ENCODE data around the gene MSRB2.
"Not testable (repeated sequence)": the region's sequence is repeated elsewhere in the genome, so short reads cannot be mapped to it uniquely, and the experiment has no call there.

MSRB2 gene

DNA sequence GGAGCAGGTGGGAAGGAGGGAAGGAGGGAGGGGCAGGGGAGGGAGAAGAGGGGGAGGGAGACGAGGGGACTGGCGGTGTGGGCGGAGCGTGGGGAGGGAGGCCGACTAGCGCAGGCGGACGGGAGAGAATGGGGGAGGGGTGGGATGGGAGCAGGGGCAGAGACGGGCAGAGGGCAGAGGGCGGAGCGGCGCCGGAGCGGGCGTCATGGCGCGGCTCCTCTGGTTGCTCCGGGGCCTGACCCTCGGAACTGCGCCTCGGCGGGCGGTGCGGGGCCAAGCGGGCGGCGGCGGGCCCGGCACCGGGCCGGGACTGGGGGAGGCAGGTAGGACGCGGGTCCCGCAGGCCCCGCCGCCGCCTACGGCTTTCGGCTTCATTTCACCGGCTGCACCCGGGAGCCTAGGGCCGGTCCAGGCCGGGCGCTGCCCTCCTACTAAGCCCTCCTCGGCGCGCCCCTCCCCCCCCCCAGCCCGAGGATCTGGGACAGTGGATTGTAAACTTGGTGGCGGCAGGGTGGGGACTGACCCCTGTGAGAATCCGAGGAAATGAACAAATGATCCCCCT is at the start of gene MSRB2:
TSS of gene MSRB2 (plus strand) at position 176 of the 562 bp plus-strand sequence. CDS start at position 206, 30 bp downstream.
- peak; percentile 61 for DNase-seq (ENCODE audit: low read depth)

DNA sequence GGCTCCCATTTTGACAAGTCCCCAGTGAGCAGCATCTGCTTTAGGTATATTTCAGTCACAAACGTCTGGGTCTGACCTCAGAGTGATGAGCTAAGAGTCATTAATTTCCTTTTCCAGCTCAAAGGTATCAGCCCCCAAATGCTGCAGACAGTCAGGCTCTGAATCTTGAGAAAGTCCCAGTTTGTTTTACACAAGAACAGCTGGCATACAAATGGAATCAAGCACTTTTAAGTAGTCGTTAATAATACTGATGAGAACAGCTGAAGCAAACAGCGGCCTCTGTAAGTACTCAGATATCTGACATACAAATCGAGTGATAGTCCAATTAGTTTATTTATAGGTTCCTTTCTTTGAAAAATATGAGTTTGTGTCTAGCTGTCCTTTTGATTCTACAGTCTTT is 49.4 kb upstream of the MSRB2 start:
- no peak for DNase-seq (ENCODE audit: low read depth)

DNA sequence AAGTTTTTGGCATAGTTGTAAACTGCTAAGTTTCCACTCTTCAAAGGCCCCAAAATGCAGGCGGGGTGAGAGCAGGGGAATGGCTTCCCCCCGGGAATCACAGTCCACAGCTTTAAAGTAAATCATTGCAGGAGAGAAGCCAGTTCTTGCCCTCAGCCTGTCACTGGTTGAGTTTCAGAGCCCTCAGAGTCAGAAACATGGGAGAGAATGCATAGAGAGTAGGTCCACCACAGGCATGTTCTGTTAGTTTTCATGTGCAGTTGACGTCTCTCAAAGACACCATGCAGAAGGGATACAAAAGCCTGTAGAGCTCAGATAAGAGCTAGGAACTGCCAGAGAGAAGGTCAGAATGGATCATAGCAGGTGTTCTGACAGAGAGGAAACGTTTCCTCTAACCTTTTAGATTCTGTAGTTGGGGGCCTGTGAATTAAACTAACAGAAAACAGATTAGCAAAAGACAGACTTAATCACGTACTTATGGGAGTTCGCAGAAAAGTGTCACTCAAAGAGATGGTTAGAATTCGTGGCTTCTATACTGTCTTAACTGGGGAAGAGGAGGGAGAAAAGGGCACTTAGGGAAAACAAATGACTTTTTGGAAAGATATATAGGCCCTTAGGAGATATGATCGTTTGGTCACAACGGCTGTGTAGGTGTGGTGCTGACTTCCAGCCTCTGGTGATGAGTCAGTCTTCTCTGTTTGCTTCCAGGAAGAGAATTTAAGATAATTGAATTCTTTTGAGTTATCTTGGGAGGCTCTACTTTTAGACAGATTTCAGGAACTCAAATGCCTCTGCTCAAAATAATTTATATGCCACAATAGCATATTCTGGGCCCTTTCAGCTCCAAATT is 48.0 kb upstream of the MSRB2 start:
- DNase-seq (ENCODE audit: low read depth) = no peak

DNA sequence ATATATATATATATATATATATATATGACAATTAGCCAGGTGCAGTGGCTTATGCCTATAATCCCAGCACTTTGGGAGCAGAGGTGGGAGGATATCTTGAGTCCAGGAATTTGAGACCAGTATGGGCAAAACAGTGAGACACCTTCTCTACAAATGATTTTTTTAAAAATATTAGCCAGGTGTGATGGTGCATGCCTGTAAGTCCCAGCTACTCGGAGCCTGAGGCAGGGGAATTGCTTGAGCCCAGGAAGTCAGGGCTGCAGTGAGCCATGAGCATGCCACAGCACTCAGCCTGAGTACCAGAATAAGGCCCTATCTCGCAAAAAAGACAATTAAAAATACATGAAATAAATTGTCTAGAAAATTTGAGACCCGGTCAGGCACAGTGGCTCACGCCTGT is 47.2 kb upstream of the MSRB2 start:
- DNase-seq (ENCODE audit: low read depth) = no peak

DNA sequence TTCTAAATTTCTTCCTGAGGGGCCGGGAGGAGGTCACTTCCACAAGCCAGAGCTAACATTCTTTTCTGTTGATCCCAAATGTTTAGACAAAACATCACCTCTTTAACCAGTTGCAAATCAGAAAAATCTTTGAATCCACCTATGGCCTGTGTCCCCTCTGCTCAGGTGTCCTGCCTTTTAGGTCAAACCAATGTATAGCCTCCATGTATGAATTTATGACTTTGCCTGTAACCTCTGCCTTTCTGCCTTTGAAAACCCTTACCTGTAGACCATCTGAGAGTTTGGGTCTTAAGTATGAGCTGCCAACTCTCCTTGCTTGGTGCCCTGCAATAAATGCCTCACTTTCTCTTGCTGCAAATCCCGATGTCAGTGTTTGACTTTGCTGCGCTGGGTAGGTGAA is 44.1 kb upstream of the MSRB2 start:
- DNase-seq (ENCODE audit: low read depth) = no peak

DNA sequence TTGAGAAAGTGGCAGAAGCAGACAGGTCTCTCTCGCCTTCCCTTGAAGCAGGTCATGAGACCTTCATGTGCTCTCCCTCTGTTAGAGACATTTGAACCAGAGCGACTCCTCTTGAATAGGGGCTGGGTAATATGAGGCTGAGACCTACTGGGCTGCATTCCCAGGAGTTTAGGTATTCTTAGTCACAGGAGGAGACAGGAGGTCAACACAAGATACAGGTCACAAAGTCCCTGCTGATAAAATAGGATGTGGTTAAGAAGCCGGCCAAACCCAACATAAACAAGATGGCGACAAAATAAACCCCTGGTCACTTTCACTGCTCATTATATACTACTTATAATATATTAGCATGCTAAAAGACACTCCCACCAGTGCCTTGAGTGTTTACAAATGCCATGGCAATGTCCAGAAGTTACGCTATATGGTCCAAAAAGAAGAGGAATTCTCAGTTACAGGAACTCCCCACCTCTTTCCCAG is 43.5 kb upstream of the MSRB2 start:
- no peak for DNase-seq (ENCODE audit: low read depth)

DNA sequence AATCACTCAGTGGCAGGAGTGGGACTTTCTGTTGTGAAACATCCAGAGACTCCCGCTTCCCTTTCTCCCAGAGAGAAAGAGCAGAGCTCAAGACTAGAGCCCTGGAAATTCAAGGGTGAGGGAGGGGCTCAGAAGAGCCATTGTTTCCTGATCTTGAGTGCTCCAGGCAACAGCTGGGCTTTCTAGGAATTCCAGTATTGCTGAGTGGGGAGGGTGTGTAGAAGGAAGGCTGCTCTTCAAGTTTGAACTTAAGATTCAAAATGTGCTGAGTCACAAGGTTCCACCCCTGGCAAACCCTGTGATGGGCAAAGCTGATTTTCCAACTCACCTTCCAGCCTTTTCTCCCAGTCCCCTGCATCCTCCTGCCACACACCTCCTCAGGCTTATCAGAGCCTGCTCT is 42.3 kb upstream of the MSRB2 start:
- DNase-seq (ENCODE audit: low read depth) = no peak

DNA sequence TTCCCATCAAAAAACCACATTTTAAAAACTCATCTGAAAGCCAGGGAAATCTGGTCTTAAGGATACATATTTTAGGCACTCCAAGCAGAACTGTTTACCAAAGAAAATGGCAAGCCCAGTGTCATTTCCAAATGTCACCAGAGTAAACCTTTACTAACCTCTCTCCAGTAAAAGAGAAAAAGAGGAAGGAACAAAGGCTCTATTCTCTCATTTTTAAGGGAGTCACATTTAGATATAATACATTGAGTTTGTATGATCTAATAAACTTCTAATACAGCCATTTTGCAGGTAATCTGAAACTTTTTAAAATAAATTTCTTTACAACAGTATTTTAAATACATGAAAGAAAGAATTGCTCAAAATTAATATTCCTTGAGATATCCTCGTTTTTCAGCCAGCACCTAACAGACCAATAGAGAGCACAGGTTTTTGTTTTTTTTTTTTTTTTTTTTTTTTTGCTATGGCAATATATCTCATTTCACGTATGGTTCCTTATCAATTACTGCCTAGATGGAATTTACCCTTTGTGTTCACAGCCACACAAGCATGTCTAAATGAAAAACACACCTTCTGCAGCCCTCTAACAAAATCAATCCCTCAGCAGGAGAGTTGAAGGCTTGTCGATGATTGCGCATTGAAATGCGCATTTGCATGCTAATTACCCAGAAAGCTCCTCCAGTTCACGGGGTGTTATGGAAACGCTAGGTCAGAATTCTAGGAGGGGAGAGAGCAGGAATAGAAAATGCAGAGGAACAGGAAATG is 39.8 kb upstream of the MSRB2 start:
- DNase-seq (ENCODE audit: low read depth) = no peak

DNA sequence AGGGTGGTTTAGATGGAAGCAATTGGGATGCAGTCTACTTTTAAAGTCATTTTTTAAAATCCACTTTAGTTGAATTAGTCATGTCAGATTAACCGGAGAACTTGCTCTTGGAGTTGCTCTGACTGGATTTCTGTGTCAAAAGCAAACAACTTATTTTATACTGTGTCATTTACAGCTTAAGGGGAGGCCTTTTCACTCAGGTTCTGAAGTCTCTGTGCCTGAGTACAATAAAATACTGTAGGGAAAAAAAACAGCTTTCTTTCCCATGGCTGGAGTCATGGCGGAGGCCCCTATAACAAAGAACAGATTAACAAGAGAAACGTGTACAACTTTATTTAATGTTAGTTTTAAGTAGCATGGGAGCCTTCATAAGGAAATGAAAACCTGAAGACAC is 39.2 kb upstream of the MSRB2 start:
- DNase-seq (ENCODE audit: low read depth) = no peak

DNA sequence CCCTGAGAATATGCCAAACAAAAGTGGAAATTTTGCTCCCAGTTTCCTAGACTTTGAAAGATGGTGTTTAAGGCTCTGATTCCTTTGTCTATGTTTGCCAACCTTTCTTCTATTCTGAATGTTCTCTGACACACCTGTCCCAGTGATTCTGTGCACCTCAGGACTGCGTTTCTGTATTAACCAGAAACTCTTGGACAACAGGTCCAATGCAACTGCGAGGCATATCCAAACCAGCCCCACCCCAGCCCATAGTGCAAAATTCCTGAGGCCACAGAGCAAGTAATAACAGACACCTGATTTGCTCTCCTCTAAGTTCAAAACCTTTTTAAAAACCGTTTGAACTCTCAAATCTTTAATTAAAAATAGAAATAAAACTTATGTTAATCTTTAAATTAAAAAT is 37.0 kb upstream of the MSRB2 start:
- DNase-seq (ENCODE audit: low read depth) = no peak

DNA sequence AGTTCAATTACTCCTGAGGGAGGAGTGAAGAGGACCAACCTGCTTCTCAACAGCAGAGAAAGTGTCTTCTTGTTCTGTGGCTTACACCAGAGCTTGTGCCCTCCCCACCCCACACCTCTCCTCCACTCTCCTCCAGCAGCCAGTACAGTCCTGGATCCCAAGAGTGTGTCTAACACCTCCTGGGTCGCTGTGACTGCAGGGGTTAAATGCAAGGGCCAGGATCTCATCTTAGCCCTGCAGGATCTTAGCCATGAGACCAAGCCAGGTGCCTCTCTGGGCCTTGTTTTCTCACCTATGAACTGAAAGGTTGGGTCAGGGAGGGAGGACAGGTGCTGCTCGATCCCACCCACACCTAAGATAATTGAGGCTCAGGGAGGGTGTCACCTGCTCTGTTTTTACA is 34.5 kb upstream of the MSRB2 start:
- no peak for DNase-seq (ENCODE audit: low read depth)

DNA sequence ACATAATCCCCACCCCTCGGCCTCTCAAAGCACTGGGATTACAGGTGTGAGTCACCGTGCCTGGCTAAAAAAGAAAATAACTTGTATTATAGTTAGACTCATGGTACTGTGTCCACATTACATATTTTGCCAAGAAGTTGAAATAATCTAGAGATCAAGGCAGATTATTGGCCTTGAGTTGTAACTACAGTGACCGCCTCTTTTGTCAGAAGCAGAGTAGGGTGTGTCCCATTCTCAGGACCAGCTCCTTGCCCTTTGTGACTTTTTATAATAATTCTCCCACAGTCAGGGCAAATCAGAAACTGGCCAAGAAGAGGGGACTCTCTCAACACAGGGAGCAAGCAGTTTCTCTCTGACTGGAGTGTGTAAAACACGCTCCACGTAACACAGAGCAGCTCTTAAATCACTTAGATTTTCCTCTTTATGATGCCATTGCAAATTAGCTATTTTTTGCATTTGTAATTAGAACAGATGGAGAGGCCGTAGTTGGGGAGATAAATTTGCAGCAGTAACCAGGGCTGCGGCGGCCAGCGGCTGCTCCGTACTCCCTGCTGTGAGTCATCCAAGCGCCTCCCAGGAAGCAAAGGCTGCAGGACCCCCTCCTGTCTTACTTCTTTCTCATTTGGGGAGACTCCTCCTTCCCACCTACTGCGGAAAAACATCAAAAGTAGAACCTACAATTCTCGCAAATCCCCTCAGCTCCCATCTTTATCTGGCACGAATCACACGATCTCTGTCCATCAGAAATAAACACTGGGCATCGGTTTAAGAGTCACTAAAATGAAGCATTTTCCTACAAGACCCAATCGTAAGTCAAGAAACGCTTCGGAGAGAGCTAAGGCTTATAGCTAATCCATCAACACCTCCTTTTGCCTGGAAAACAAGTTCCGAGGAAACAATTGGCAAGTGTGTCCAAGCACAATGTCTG is 32.1 kb upstream of the MSRB2 start:
- no peak for DNase-seq (ENCODE audit: low read depth)

DNA sequence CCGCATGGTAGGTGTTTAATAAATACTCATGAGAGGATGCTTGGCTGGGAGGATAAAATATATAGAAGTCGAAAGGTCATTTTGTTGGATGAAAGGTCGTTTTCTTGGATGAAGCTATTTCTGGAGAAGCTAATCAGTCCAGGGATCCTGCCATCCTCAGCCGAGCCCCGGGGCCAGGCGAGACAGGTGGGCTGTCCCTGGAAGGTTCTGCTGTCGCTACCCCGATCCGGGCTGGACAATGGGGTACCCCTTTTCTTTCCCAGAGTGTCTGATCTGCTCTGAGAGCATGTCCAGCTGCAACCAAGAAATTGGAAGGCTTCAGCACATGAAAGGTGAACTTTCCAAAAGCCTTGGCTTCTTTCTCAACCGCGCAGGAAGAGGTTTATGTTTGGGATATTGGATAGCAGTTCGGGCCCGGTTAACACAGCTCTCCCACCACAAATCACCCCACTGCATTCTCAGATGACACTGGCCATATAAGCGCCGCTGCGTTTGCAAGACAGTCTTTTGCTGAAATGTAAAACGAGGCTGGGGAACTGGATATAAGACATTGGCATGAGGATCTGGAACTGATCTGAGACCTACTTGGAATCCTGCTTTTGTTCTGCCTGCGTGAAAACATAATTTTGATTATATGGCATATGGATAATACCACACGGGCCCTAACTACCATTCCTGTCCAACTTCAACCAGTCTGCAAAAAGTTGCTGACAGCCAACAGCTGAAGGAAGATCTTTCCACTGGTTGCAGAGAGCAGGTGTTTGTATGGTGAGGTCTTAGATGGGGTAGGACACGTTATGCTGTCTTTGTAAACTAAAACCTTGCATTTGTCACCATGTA is 31.2 kb upstream of the MSRB2 start:
- DNase-seq (ENCODE audit: low read depth) = no peak

DNA sequence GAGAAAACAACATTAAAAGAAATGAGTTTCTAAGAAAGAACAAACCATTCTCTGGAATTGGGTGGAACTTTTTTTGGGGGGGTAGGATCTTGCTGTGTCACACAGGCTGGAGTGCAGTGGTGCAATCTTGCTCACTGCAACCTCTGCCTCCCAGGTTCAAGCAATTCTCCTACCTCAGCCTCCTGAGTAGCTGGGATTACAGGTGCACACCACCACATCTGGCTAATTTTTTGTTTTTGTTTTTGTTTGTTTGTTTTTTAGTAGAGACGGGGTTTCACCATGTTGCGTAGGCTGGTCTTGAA is 30.6 kb upstream of the MSRB2 start:
- DNase-seq (ENCODE audit: low read depth) = not testable (repeated sequence)

DNA sequence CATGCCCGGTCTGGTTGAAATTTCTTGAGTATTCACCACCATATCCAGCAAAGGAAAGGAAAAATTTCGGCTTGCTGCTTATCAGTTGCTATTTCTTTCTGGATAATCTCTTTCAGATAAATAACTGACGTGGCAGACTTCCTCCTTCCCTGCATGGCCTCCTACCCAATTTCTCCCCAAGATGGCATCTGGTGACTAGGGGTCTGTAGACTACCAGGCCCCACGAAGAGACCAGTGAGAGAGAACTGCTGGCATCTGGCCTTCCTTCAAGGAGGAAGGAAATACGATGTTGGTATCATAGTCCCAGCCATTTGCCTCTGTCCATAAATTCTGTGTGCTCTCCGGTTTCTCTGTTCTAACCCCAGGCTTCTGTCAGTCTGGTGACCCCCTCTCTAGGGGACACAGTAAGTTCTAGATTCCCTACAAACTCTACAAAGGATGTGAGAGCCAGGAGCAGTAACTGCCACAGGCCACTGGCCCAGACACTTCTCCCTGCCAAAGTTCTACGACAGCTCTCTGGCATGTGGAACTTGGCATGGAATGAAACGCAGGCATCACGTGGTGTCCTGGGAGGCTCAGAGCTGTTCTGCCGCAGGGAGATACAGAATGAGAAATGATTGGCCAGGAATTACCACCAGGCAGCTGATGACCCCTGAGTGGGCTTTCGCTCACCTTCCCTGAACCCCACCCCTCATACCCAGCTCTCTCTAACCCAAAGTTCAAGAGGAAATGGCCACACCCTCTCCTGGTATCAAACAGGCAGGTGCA is 30.0 kb upstream of the MSRB2 start:
- no peak for DNase-seq (ENCODE audit: low read depth)

DNA sequence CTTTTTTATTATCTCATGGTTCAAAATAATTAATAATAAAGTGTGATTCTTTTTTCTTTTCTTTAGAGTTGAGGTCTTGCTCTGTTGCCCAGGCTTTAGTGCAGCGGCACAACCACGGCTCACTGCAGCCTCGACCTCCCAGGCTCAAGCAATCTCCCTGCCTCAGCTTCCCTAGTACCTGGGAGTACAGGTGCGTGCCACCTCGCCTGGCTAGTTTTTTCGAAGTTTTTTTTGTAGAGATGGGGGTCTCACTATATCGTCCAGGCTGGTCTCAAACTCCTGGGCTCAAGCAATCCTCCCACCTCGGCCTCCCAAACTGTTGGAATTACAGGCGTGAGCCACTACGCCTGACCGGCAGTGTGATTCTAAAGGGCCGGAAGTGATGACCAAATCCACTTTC is 28.0 kb upstream of the MSRB2 start:
- DNase-seq (ENCODE audit: low read depth) = no peak

DNA sequence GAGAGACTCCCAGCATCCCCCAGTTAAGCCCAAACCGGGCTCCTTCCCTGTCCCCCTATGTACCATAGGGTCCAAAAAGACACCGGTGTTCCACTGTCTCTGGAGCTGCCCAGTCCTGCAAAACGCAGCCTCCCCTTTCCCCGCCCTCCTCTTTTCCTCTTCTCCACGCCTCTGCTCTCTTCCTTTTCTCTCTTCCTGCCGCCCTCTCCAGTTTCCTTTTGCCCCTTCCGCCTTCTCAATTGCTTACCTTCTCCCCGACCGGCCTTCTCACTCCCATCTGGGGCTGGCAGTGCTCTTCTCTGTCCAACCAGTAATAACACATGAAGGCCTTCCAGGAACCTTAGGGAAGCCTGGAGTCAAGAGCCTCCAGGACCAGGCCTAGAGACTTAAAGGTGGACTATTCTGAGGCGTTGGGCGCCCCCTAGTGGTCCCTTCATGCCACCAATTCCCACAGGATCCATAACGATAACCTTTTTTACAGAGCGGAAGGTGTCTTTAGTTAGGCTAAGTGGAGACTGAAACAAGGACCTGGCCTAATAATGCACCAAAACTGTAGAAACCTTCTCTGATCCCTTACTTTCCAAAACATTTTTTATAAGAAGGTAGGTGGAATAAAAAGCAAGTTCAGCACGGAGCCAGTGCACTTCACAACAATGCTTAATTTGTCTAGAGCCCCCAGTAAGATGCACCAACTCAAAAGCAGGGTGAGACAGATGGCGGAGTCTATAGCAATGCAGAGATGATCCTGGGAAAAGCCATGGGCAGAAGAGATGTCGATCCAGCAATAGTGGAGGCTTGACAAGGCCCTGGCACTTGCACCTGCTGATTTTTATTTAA is 27.2 kb upstream of the MSRB2 start:
- DNase-seq (ENCODE audit: low read depth) = peak; percentile 49

DNA sequence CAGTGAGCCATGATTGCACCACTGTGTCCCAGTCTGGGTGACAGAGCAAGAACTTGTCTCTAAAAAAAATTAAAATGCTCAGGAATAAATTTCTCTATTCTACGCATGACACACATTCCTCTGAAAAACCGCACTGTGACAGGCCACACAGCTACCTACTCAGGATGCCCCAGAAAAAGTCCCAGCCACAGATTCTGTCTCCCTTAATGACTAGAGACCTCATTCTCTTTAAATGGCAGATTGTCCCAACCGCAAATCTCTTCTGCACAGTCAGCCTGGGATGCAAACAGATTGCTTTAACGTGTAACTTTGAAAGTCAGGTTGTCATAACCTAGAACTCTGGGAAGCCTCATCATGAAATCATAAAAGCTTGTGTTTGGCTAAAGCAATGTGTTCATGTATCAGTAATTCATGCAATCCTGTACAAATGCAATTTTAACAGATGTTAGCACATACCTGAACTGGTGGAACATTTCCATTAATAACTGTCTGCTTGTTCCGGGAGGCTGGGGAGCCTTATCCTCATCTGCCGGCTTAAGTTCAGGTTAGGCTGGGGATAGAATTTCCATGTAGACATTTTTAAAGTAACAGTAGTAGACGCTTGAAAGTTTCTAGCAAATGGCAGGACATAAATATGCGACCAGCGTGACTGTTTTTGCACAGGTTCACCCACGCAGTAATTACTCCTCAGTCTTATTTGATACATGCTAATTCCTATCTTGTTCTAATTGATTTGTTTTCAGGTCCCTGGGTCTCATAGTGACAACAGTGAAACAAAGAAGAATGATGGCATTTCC is 26.2 kb upstream of the MSRB2 start:
- DNase-seq (ENCODE audit: low read depth) = no peak
